Fibroblast of the aortic adventitia (primary cell): ENCODE measurements around the gene AFF3. TPM values are rescaled to one million over a fixed set of nuclear protein-coding genes. Genes with fewer than 3 reads are reported as not detected.

Source experiments
- DNase-seq: peaks from one replicate; pipeline ENCODE4 v3.0.0-alpha.2; 2010; ENCODE audit warnings: low read depth
- H3K4me3 ChIP-seq: 2 replicates; pipeline ENCODE4 v1.5.1; 2011; ENCODE audit warnings: low read depth, mild to moderate bottlenecking, control low read depth, low read length, moderate library complexity
- CTCF ChIP-seq: IDR thresholded peaks from 2 replicates; pipeline ENCODE4 v1.5.1; 2011; ENCODE audit warnings: mild to moderate bottlenecking, low read length, control low read depth, inconsistent platforms; ENCODE audit not compliant: insufficient read depth
- total RNA-seq: library from RNA; depleted of rRNA; stranded (reverse); fragments of >200 nt; gene quantifications from 2 replicates; pipeline ENCODE4 v1.2.3, GENCODE V29; 2012; ENCODE audit warnings: low replicate concordance

The AFF3 gene
- total RNA-seq, 1 donor, result 4.2 TPM

- H3K4me3 ChIP-seq, result no peak overlapping the region
- DNase-seq, result no peak
- TF ChIP-seq CTCF, result no peak
Measured at GRCh38 chr2:100039291-100039980, 103.0 kb downstream of the AFF3 start.

DNA sequence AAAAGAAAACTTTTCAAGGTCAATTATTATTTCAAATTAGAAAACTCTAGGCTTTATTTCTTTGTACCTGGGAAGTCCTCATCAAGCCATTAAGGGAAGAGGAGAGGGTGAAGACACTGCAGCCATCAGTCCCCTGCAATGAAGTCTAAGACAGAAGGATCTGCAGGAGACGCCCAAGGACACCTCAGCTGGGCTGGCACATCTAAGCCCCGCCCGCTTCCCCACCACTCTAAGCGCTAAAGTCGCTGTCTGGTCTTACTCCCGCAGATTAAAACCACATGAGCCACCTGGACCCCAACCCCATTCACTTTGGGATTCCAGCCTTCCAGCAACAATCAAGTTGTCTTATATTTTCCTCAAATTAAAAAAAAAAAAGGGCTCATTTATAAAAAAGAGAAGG, 104.4 kb downstream of the AFF3 start:
- TF ChIP-seq CTCF, result no peak
- no peak for DNase-seq
- no peak overlapping the region for H3K4me3 ChIP-seq

DNA sequence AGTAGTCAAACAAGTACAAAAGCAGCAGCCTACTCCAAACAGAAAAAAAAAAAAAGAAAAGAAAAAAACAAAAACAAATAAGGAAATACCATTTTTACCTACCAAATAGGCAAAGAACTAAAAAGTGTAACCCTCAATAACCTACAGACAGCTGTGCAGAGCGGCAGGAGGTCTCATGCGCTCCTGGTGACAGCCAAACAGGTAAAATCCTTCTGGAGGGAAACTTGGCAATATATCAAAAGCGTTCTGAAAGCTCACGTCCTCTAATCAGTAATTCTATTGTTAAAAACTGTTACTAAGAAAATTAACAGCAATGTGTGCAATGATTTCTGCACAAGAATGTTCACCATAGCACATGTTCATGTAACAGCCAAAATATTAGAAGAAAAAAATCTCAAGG, 105.6 kb downstream of the AFF3 start:
- no peak overlapping the region for H3K4me3 ChIP-seq
- no peak for DNase-seq
- no peak for TF ChIP-seq CTCF

GRCh38 chr2:100036026-100036425, 106.4 kb downstream of the AFF3 start:
- no peak for DNase-seq
- no peak overlapping the region for H3K4me3 ChIP-seq
- no peak for TF ChIP-seq CTCF

GRCh38 chr2:100034431-100034830, 108.0 kb downstream of the AFF3 start:
- no peak for DNase-seq
- H3K4me3 ChIP-seq, result no peak overlapping the region
- TF ChIP-seq CTCF, result no peak

GRCh38 chr2:100033976-100034375, 108.4 kb downstream of the AFF3 start:
- TF ChIP-seq CTCF, result no peak
- no peak for DNase-seq

GRCh38 chr2:100031604-100032003, 110.8 kb downstream of the AFF3 start:
- no peak overlapping the region for H3K4me3 ChIP-seq
- no peak for TF ChIP-seq CTCF
- no peak for DNase-seq

More at GRCh38 chr2:100033976-100034375, 108.4 kb downstream of the AFF3 start:
- no peak overlapping the region for H3K4me3 ChIP-seq
